SU-DHL-6 (cell line): ENCODE data around the gene AMMECR1.

Experiments
- CTCF ChIP-seq: fragments of 200-600 bp; sonication (generic); IDR thresholded peaks from one replicate; pipeline ENCODE4 v1.5.1; 2017; ENCODE audit warnings: antibody characterized with exemption, mild to moderate bottlenecking, low read length, moderate library complexity; ENCODE audit not compliant: insufficient read depth, poor library complexity, severe bottlenecking
- EZH2phosphoT487 ChIP-seq: fragments of 200-600 bp; sonication (generic), shearing (Covaris generic); conservative IDR thresholded peaks from 2 replicates; pipeline ENCODE4 v1.6.1; 2018; ENCODE audit warnings: mild to moderate bottlenecking, antibody characterized with exemption, low read length, moderate library complexity, mixed read lengths

GRCh38 chrX:110359273-110359672 is 41.4 kb upstream of the AMMECR1 start:
- no peak for TF ChIP-seq CTCF
- TF ChIP-seq EZH2phosphoT487, result no peak
